Measurements from ENCODE around the gene DNM3. TPM values are rescaled to one million over a fixed set of nuclear protein-coding genes. Genes with fewer than 3 reads are reported as not detected.

DNM3 gene
- total RNA-seq, 1 experiment from 2014 or later = 0.11 TPM

DNA sequence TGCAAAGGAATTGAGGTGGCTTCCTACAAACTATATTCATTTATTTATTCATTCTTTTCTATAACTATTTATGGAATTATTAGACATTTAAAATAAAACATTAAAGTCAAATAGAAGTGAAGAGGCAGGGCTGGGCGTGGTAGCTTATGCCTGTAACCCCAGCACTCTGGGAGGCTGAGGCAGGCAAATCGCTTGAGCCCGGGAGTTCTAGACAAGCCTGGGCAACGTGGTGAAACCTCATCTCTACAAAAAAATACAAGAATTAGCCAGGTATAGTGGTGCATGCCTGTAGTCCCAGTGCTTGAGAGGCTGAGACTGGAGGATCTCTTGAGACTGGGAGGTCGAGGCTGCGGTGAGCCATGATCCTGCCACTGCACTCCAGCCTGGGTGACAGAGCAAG lies 23.8 kb downstream of the DNM3 start:
- no peaks in the 10 kb centered on the region for H3K4me1 Mint-ChIP-seq (ENCODE audit: low read depth, unreplicated experiment)
- intact Hi-C loops (cut with micrococcal nuclease; ENCODE audit: unreplicated experiment) = no loop called here
- DNase-seq = no peak
- no peaks in the 10 kb centered on the region for H3K4me1 ChIP-seq
- no peak overlapping the region for H3K4me3 Mint-ChIP-seq (ENCODE audit: unreplicated experiment)
- peaks cover 18% of the 10 kb centered on the region for H3K27me3 Mint-ChIP-seq (ENCODE audit: insufficient read depth, unreplicated experiment)
- POLR2A ChIA-PET = interaction anchor here (0.5 kb wide), 1 partner anchor 84 kb away, joined by 3 read pairs; the partner anchor contains the start of gene METTL13
- H3K9me3 ChIP-seq = no peaks in the 10 kb centered on the region
- no peak overlapping the region for H3K4me3 ChIP-seq (ENCODE audit: low read depth, low read length)
- no TSS peak for BruUV-seq (replicated peaks)
- H3K27me3 ChIP-seq (replicated peaks; ENCODE audit: control insufficient read depth, insufficient read depth, low read length) = no peaks in the 10 kb centered on the region
- no peaks in the 10 kb centered on the region for H3K36me3 Mint-ChIP-seq (ENCODE audit: insufficient read depth, unreplicated experiment)
- CTCF ChIA-PET = no interaction called here
- H3K36me3 ChIP-seq (ENCODE audit: control insufficient read depth, insufficient read depth, low read length) = no peaks in the 10 kb centered on the region
- TF ChIP-seq, protein P1, sequence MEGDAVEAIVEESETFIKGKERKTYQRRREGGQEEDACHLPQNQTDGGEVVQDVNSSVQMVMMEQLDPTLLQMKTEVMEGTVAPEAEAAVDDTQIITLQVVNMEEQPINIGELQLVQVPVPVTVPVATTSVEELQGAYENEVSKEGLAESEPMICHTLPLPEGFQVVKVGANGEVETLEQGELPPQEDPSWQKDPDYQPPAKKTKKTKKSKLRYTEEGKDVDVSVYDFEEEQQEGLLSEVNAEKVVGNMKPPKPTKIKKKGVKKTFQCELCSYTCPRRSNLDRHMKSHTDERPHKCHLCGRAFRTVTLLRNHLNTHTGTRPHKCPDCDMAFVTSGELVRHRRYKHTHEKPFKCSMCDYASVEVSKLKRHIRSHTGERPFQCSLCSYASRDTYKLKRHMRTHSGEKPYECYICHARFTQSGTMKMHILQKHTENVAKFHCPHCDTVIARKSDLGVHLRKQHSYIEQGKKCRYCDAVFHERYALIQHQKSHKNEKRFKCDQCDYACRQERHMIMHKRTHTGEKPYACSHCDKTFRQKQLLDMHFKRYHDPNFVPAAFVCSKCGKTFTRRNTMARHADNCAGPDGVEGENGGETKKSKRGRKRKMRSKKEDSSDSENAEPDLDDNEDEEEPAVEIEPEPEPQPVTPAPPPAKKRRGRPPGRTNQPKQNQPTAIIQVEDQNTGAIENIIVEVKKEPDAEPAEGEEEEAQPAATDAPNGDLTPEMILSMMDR (IDR thresholded peaks at IDR 0.05; ENCODE audit: insufficient read depth in 1 of 2, low read depth in 1 of 2, low read length in 1 of 2, severe bottlenecking in 1 of 2, unreplicated experiment in 1 of 2) = no peak
- H3K27ac Mint-ChIP-seq (ENCODE audit: unreplicated experiment) = no peak overlapping the region
- H3K9me3 Mint-ChIP-seq (ENCODE audit: unreplicated experiment) = no peaks in the 10 kb centered on the region

DNA sequence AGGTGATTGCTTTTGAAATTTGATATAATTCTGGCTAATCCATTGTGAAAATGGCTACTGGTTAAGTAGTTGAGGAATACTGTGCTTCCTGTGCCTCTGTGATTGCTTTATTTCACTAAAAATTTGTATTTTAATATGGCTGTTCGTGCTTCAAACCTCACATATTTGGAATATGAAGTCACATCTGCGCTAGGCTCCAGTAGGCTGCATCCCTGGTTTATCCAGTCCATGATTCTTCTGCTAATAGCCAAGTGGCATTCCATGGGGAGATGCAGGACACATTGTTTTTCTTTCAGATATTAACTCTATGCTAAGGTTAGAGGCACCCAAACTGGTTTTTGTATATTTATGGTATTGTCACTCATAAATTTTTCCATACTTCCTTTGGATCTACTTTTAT lies 25.9 kb downstream of the DNM3 start:
- Histone ChIP-seq H3K27me3 (replicated peaks; ENCODE audit: control insufficient read depth, insufficient read depth, low read length) (no peaks in the 10 kb centered on the region), H3K9me3 (no peaks in the 10 kb centered on the region), H3K4me1 (no peaks in the 10 kb centered on the region), H3K36me3 (ENCODE audit: control insufficient read depth, insufficient read depth, low read length) (no peaks in the 10 kb centered on the region), H3K4me3 (ENCODE audit: low read depth, low read length) (no peak overlapping the region)
- no peaks in the 10 kb centered on the region for H3K9me3 Mint-ChIP-seq (ENCODE audit: unreplicated experiment)
- no peak overlapping the region for H3K27ac Mint-ChIP-seq (ENCODE audit: unreplicated experiment)
- no peaks in the 10 kb centered on the region for H3K4me1 Mint-ChIP-seq (ENCODE audit: low read depth, unreplicated experiment)
- intact Hi-C loops (cut with micrococcal nuclease; ENCODE audit: unreplicated experiment) = no loop called here
- no TSS peak for BruUV-seq (replicated peaks)
- ChIA-PET POLR2A (no interaction called here), CTCF (interaction anchor here (1.1 kb wide), 1 partner anchor 67 kb away, joined by 3 read pairs; no protein-coding TSS in a partner anchor)
- TF ChIP-seq, protein P1 (IDR thresholded peaks at IDR 0.05; ENCODE audit: insufficient read depth in 1 of 2, low read depth in 1 of 2, low read length in 1 of 2, severe bottlenecking in 1 of 2, unreplicated experiment in 1 of 2) = no peak
- no peak for DNase-seq
- no peaks in the 10 kb centered on the region for H3K36me3 Mint-ChIP-seq (ENCODE audit: insufficient read depth, unreplicated experiment)
- H3K4me3 Mint-ChIP-seq (ENCODE audit: unreplicated experiment) = no peak overlapping the region
- peaks cover 24% of the 10 kb centered on the region for H3K27me3 Mint-ChIP-seq (ENCODE audit: insufficient read depth, unreplicated experiment)

- Mint-ChIP-seq H3K4me3 (ENCODE audit: unreplicated experiment) (no peak overlapping the region), H3K27ac (ENCODE audit: unreplicated experiment) (no peak overlapping the region), H3K4me1 (ENCODE audit: low read depth, unreplicated experiment) (no peaks in the 10 kb centered on the region), H3K27me3 (ENCODE audit: insufficient read depth, unreplicated experiment) (peaks cover 21% of the 10 kb centered on the region), H3K9me3 (ENCODE audit: unreplicated experiment) (no peaks in the 10 kb centered on the region), H3K36me3 (ENCODE audit: insufficient read depth, unreplicated experiment) (no peaks in the 10 kb centered on the region)
- TF ChIP-seq, protein P1 (IDR thresholded peaks at IDR 0.05; ENCODE audit: insufficient read depth in 1 of 2, low read depth in 1 of 2, low read length in 1 of 2, severe bottlenecking in 1 of 2, unreplicated experiment in 1 of 2) = no peak
- no peak for DNase-seq
- H3K36me3 ChIP-seq (ENCODE audit: control insufficient read depth, insufficient read depth, low read length) = no peaks in the 10 kb centered on the region
- intact Hi-C loops (cut with micrococcal nuclease; ENCODE audit: unreplicated experiment) = no loop called here
- H3K9me3 ChIP-seq = no peaks in the 10 kb centered on the region
- BruUV-seq (replicated peaks) = no TSS peak
- POLR2A ChIA-PET = no interaction called here
- no peaks in the 10 kb centered on the region for H3K27me3 ChIP-seq (replicated peaks; ENCODE audit: control insufficient read depth, insufficient read depth, low read length)
- CTCF ChIA-PET = no interaction called here
- no peaks in the 10 kb centered on the region for H3K4me1 ChIP-seq
- no peak overlapping the region for H3K4me3 ChIP-seq (ENCODE audit: low read depth, low read length)
These were observed 27.0 kb downstream of the DNM3 start for GRCh38 chr1:171868217-171868803.

Data from Caco-2 (cell line).